Endothelial cell of umbilical vein (primary cell): Measurements from ENCODE around the gene PLXNB2. TPM values are rescaled to one million over a fixed set of nuclear protein-coding genes. Genes with fewer than 3 reads are reported as not detected.

ENCODE experiments used
- BruUV-seq: library from RNA; stranded (reverse); fragments of 400-500 nt; replicated peaks from 2 replicates; lab custom pipeline; 2021; lab: Mats Ljungman, UMichigan
- CTCF ChIA-PET: fragments of 300-600, 350-600 bp; sonication (Branson Sonifier 250); formaldehyde crosslinking; loops from one replicate; lab custom pipeline; 2021; ENCODE audit warnings: antibody characterized with exemption, inconsistent platforms; lab: Charles Lee
- POLR2A ChIA-PET: fragments of 300-600, 350-600 bp; sonication (Branson Sonifier 250); formaldehyde crosslinking; loops from one replicate; lab custom pipeline; 2021; ENCODE audit warnings: antibody characterized with exemption, inconsistent platforms; lab: Charles Lee
- DNase-seq: peaks from one replicate; pipeline ENCODE4 v3.0.0-alpha.2; 2011; ENCODE audit warnings: low read depth, low spot score
- FAIRE-seq: peaks from 2 replicates; lab custom pipeline; 2011; peaks lifted over from hg19 to GRCh38; lab: Jason Lieb, UNC
- H2AFZ ChIP-seq: 2 replicates; pipeline ENCODE4 v1.6.0; 2012; ENCODE audit warnings: low read depth, low read length, control low read depth, inconsistent platforms
- H3K27ac ChIP-seq: 2 replicates; pipeline ENCODE4 v1.5.1; 2011; ENCODE audit warnings: low read depth, mild to moderate bottlenecking, control low read depth, low read length, moderate library complexity; ENCODE audit not compliant: insufficient read depth
- H3K27me3 ChIP-seq, 2 experiments: 2 replicates each; pipeline versions ENCODE4 v1.6.0 to v1.6.1; 2011; ENCODE audit warnings: low read length in 2 of 2, mixed read lengths in 1 of 2; ENCODE audit not compliant: control insufficient read depth in 2 of 2, insufficient read depth in 2 of 2
- H3K36me3 ChIP-seq, 2 experiments: 2 replicates in 1 of 2; 3 replicates in 1 of 2; pipeline ENCODE4 v1.5.1; 2011; ENCODE audit warnings: low read length in 2 of 2, mild to moderate bottlenecking in 1 of 2, moderate library complexity in 1 of 2; ENCODE audit not compliant: control insufficient read depth in 2 of 2, insufficient read depth in 2 of 2; ENCODE audit errors: extremely low read depth in 1 of 2
- H3K4me1 ChIP-seq: 3 replicates; pipeline ENCODE4 v1.5.1; 2011; ENCODE audit warnings: mild to moderate bottlenecking, low read length; ENCODE audit not compliant: control insufficient read depth, insufficient read depth; ENCODE audit errors: extremely low read depth
- H3K4me2 ChIP-seq: 2 replicates; pipeline ENCODE4 v1.6.1; 2011; ENCODE audit warnings: low read length, control low read depth, mixed read lengths; ENCODE audit not compliant: insufficient read depth
- H3K4me3 ChIP-seq, 3 experiments: fragments of 200-600 bp in 1 of 3; sonication (generic), shearing (Covaris generic) in 1 of 3; replicated peaks in 1 of 3; 2 replicates each; pipeline ENCODE4 v1.5.1; 2011 to 2016; ENCODE audit warnings: control low read depth in 3 of 3, low read length in 3 of 3, mild to moderate bottlenecking in 2 of 3, inconsistent platforms in 1 of 3, low read depth in 1 of 3, moderate library complexity in 1 of 3; ENCODE audit not compliant: insufficient read depth in 1 of 3
- H3K79me2 ChIP-seq: 2 replicates; pipeline ENCODE4 v1.6.0; 2012; ENCODE audit warnings: low read length, inconsistent platforms; ENCODE audit not compliant: control insufficient read depth, insufficient read depth
- H3K9ac ChIP-seq: replicated peaks from 2 replicates; pipeline ENCODE3; 2011; ENCODE audit warnings: low read length, control low read depth; ENCODE audit not compliant: insufficient read depth; ENCODE audit errors: extremely low read depth
- H3K9me1 ChIP-seq: replicated peaks from 3 replicates; pipeline ENCODE4 v1.6.0; 2011; ENCODE audit warnings: mild to moderate bottlenecking, low read length; ENCODE audit not compliant: control insufficient read depth, insufficient read depth; ENCODE audit errors: extremely low read depth
- H3K9me3 ChIP-seq: replicated peaks from 2 replicates; pipeline ENCODE4 v1.5.1; 2012; ENCODE audit warnings: low read length, inconsistent platforms; ENCODE audit not compliant: control insufficient read depth, insufficient read depth
- H4K20me1 ChIP-seq: replicated peaks from 2 replicates; pipeline ENCODE3; 2011; ENCODE audit warnings: mild to moderate bottlenecking, low read length; ENCODE audit not compliant: control insufficient read depth, insufficient read depth; ENCODE audit errors: extremely low read depth
- EZH2 ChIP-seq: IDR thresholded peaks from 2 replicates; pipeline ENCODE4 v1.6.1; 2012; ENCODE audit warnings: borderline replicate concordance, low read depth, mild to moderate bottlenecking, moderate library complexity, low read length, inconsistent platforms; ENCODE audit not compliant: severe bottlenecking
- FOS ChIP-seq: IDR thresholded peaks from 2 replicates; pipeline ENCODE4 v1.6.1; 2011; ENCODE audit warnings: mild to moderate bottlenecking, low read length, moderate library complexity, borderline replicate concordance; ENCODE audit not compliant: insufficient read depth
- GATA2 ChIP-seq: IDR thresholded peaks from 2 replicates; pipeline ENCODE4 v1.7.0; 2011; ENCODE audit warnings: low read depth, mild to moderate bottlenecking, moderate library complexity, mixed read lengths, low read length; ENCODE audit not compliant: insufficient read length, insufficient read depth
- JUN ChIP-seq: IDR thresholded peaks from 2 replicates; pipeline ENCODE4 v1.6.1; 2011; ENCODE audit warnings: borderline replicate concordance, low read depth; ENCODE audit not compliant: insufficient read length, insufficient read depth
- MYC ChIP-seq: IDR thresholded peaks from one replicate; pipeline ENCODE4 v1.6.1; 2011; ENCODE audit warnings: mild to moderate bottlenecking, low read depth, low read length
- POLR2A ChIP-seq: IDR thresholded peaks from 2 replicates; pipeline ENCODE4 v1.6.1; 2012; ENCODE audit warnings: low read depth, mild to moderate bottlenecking, control low read depth, low read length
- POLR2AphosphoS5 ChIP-seq: IDR thresholded peaks from 2 replicates; pipeline ENCODE4 v1.6.1; 2012; ENCODE audit warnings: low read depth, mild to moderate bottlenecking, control low read depth, low read length, moderate library complexity; ENCODE audit not compliant: insufficient read depth
- dilution Hi-C: fragments of 300-500 bp; cut with MboI; formaldehyde crosslinking; loops from one replicate; pipeline ENCODE4 v1.15.0; 2019; ENCODE audit warnings: low sequenced_read_pairs; ENCODE audit not compliant: extremely low pct_ligation_motif_present
- intact Hi-C: fragments of 100-400 bp; cut with micrococcal nuclease; formaldehyde crosslinking; loops from one replicate; pipeline ENCODE4 v1.10.0; 2022
- polyA plus RNA-seq, 4 experiments: library from polyadenylated mRNA; depleted of rRNA in 3 of 4; stranded (reverse) in 3 of 4; unstranded in 1 of 4; fragments of >200 nt; gene quantifications; 2 replicates each; pipeline versions ENCODE4 v1.2.1 to v1.2.3, GENCODE V29; 2011 to 2012; ENCODE audit warnings: missing spikeins in 1 of 4
- total RNA-seq: library from RNA; stranded (reverse); gene quantifications from 2 replicates; pipeline ENCODE4 v1.2.3, GENCODE V29; 2021
- TF ChIP-seq, protein P1 (sequence below): IDR thresholded peaks from 2 replicates; pipeline ENCODE4 v1.6.1; 2011; ENCODE audit not compliant: insufficient read depth, insufficient read length
- TF ChIP-seq, protein P2 (sequence below), 2 donors: IDR thresholded peaks; 1 replicate in 1 of 2; 2 replicates in 1 of 2; pipeline ENCODE4 v1.5.1; 2011; ENCODE audit warnings: low read length in 2 of 2, mild to moderate bottlenecking in 2 of 2, moderate library complexity in 2 of 2, control low read depth in 1 of 2, inconsistent platforms in 1 of 2, low read depth in 1 of 2; ENCODE audit not compliant: insufficient read depth in 1 of 2; ENCODE audit errors: extremely low read depth in 1 of 2

PLXNB2 gene
- total and polyA plus RNA-seq, 2 donors (not counting 3 experiments of a cell fraction or from before 2014, with no cell fraction given): 82.3 to 139 TPM

DNA sequence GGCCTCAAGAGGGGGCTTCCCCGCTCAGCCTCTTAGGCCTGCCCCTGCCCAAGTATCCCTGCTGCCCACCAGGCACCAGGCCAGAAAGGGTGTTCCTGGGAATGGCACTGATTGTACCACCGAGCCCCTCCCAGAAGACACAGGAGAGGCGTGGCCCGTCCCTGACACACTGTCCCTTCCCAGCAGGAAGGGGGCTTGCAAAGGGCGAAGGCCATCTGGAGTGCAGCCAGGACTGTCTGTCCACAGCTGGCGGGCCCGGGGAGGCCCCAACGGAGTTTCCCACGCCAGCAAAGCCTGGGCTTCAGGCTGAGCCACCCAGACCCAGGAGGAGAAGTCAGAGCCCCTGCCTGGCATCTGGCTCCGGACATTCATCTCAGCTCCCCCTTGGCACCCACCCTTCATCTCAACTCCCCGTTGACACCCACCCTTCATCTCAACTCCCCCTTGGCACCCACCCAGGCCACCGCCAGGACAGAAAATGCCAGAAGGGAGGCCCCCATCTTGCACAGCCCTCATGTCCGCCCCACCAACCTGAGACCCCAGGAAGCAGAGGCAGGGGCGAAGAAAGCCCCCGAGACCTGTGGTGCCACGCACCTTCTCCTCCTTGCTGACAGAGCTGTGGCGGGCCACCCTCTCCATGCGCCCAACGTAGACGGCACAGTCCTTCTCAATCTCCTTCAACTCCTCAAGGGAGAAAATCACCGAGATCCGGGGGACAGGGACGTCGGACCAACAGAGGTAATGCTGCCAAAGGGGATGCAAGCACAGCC lies 82.1 kb downstream of the PLXNB2 start:
- H3K4me1 ChIP-seq: no peaks in the 10 kb centered on the region
- no TSS peak for BruUV-seq
- dilution Hi-C loops: no loop called here
- no peaks in the 10 kb centered on the region for H3K9me1 ChIP-seq
- H3K9me3 ChIP-seq: no peaks in the 10 kb centered on the region
- no peak overlapping the region for H3K4me3 ChIP-seq
- FAIRE-seq (no peak), DNase-seq (no peak)
- ChIA-PET CTCF (no interaction called here), POLR2A (no interaction called here)
- no peak overlapping the region for H3K9ac ChIP-seq
- no peak overlapping the region for H2AFZ ChIP-seq
- H3K79me2 ChIP-seq: no peaks in the 10 kb centered on the region
- no peaks in the 10 kb centered on the region for H4K20me1 ChIP-seq
- H3K27me3 ChIP-seq: no peaks in the 10 kb centered on the region
- intact Hi-C loops: no loop called here
- TF ChIP-seq POLR2A (no peak), FOS (no peak), MYC (no peak), EZH2 (no peak), JUN (no peak), GATA2 (no peak), POLR2AphosphoS5 (no peak)
- TF ChIP-seq, protein P1, sequence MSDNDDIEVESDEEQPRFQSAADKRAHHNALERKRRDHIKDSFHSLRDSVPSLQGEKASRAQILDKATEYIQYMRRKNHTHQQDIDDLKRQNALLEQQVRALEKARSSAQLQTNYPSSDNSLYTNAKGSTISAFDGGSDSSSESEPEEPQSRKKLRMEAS: no peak
- TF ChIP-seq, protein P2, sequence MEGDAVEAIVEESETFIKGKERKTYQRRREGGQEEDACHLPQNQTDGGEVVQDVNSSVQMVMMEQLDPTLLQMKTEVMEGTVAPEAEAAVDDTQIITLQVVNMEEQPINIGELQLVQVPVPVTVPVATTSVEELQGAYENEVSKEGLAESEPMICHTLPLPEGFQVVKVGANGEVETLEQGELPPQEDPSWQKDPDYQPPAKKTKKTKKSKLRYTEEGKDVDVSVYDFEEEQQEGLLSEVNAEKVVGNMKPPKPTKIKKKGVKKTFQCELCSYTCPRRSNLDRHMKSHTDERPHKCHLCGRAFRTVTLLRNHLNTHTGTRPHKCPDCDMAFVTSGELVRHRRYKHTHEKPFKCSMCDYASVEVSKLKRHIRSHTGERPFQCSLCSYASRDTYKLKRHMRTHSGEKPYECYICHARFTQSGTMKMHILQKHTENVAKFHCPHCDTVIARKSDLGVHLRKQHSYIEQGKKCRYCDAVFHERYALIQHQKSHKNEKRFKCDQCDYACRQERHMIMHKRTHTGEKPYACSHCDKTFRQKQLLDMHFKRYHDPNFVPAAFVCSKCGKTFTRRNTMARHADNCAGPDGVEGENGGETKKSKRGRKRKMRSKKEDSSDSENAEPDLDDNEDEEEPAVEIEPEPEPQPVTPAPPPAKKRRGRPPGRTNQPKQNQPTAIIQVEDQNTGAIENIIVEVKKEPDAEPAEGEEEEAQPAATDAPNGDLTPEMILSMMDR (IDR thresholded peaks at IDR 0.05; ENCODE audit: extremely low read depth in 1 of 2, insufficient read depth in 1 of 2, low read depth in 1 of 2, low read length in 2 of 2): no peak
- peaks cover 3 to 47% of the 10 kb centered on the region in 2 experiments for H3K36me3 ChIP-seq
- H3K27ac ChIP-seq: no peak overlapping the region
- no peak overlapping the region for H3K4me2 ChIP-seq

Other genes starting within 250 kb of the PLXNB2 start
- gene TTLL8, start 249.3 kb downstream of the PLXNB2 start, total RNA-seq: not detected in 2 replicates
- not detected in 2 replicates for gene TTLL8, start 249.3 kb downstream of the PLXNB2 start, polyA plus RNA-seq
- gene MLC1, start 222.2 kb downstream of the PLXNB2 start, total RNA-seq: not detected in 2 replicates
- not detected in 2 replicates for gene MLC1, start 222.2 kb downstream of the PLXNB2 start, polyA plus RNA-seq
- gene MOV10L1, start 217.6 kb downstream of the PLXNB2 start, total RNA-seq: 35.4 and 37.6 TPM in 2 replicates
- 27.6 and 32.0 TPM in 2 replicates for gene MOV10L1, start 217.6 kb downstream of the PLXNB2 start, polyA plus RNA-seq
- gene PANX2, start 136.9 kb downstream of the PLXNB2 start, total RNA-seq: 5.1 and 5.2 TPM in 2 replicates
- gene PANX2, start 136.9 kb downstream of the PLXNB2 start, polyA plus RNA-seq: 2.5 and 3.1 TPM in 2 replicates
- gene TRABD, start 121.7 kb downstream of the PLXNB2 start, total RNA-seq: 46.8 and 48.9 TPM in 2 replicates
- 48.4 and 58.2 TPM in 2 replicates for gene TRABD, start 121.7 kb downstream of the PLXNB2 start, polyA plus RNA-seq
- gene SELENOO, start 106.6 kb downstream of the PLXNB2 start, total RNA-seq: 24.1 and 28.0 TPM in 2 replicates
- 37.5 and 45.8 TPM in 2 replicates for gene SELENOO, start 106.6 kb downstream of the PLXNB2 start, polyA plus RNA-seq
- gene TUBGCP6, start 62.6 kb downstream of the PLXNB2 start, total RNA-seq: 41.5 and 45.3 TPM in 2 replicates
- gene TUBGCP6, start 62.6 kb downstream of the PLXNB2 start, polyA plus RNA-seq: 33.1 and 42.7 TPM in 2 replicates
- 42.4 and 47.0 TPM in 2 replicates for gene HDAC10, start 56.4 kb downstream of the PLXNB2 start, total RNA-seq
- 32.6 and 38.3 TPM in 2 replicates for gene HDAC10, start 56.4 kb downstream of the PLXNB2 start, polyA plus RNA-seq
- gene MAPK12, start 46.0 kb downstream of the PLXNB2 start, total RNA-seq: 67.9 and 72.3 TPM in 2 replicates
- 86.8 and 90.2 TPM in 2 replicates for gene MAPK12, start 46.0 kb downstream of the PLXNB2 start, polyA plus RNA-seq
- gene MAPK11, start 37.3 kb downstream of the PLXNB2 start, total RNA-seq: 26.3 and 29.4 TPM in 2 replicates
- 22.8 and 30.2 TPM in 2 replicates for gene MAPK11, start 37.3 kb downstream of the PLXNB2 start, polyA plus RNA-seq
- gene DENND6B, start 19.4 kb upstream of the PLXNB2 start, total RNA-seq: 2.9 and 5.9 TPM in 2 replicates
- 4.1 and 6.5 TPM in 2 replicates for gene DENND6B, start 19.4 kb upstream of the PLXNB2 start, polyA plus RNA-seq
- 46.4 and 54.6 TPM in 2 replicates for gene PPP6R2, start 35.7 kb upstream of the PLXNB2 start, total RNA-seq
- gene PPP6R2, start 35.7 kb upstream of the PLXNB2 start, polyA plus RNA-seq: 38.6 and 41.2 TPM in 2 replicates
- 67.2 and 68.6 TPM in 2 replicates for gene SBF1, start 167.4 kb upstream of the PLXNB2 start, total RNA-seq
- gene SBF1, start 167.4 kb upstream of the PLXNB2 start, polyA plus RNA-seq: 36.3 and 40.0 TPM in 2 replicates
- gene ADM2, start 173.9 kb upstream of the PLXNB2 start, total RNA-seq: 0.69 and 1.5 TPM in 2 replicates
- gene ADM2, start 173.9 kb upstream of the PLXNB2 start, polyA plus RNA-seq: 0.28 and 0.43 TPM in 2 replicates
- not detected in 2 replicates for gene MIOX, start 179.2 kb upstream of the PLXNB2 start, total RNA-seq
- gene MIOX, start 179.2 kb upstream of the PLXNB2 start, polyA plus RNA-seq: not detected in 2 replicates
- 89.7 and 94.8 TPM in 2 replicates for gene LMF2, start 200.1 kb upstream of the PLXNB2 start, total RNA-seq
- 112 and 190 TPM in 2 replicates for gene LMF2, start 200.1 kb upstream of the PLXNB2 start, polyA plus RNA-seq
- 42.4 and 43.1 TPM in 2 replicates for gene NCAPH2, start 200.6 kb upstream of the PLXNB2 start, total RNA-seq
- 34.8 and 43.2 TPM in 2 replicates for gene NCAPH2, start 200.6 kb upstream of the PLXNB2 start, polyA plus RNA-seq
- gene SCO2, start 218.0 kb upstream of the PLXNB2 start, total RNA-seq: 3.2 and 3.7 TPM in 2 replicates
- gene SCO2, start 218.0 kb upstream of the PLXNB2 start, polyA plus RNA-seq: 3.1 and 3.5 TPM in 2 replicates
- 2.1 and 2.4 TPM in 2 replicates for gene TYMP, start 222.4 kb upstream of the PLXNB2 start, total RNA-seq
- gene TYMP, start 222.4 kb upstream of the PLXNB2 start, polyA plus RNA-seq: 2.0 and 2.9 TPM in 2 replicates
- not detected in 2 replicates for gene KLHDC7B, start 238.3 kb upstream of the PLXNB2 start, total RNA-seq
- gene KLHDC7B, start 238.3 kb upstream of the PLXNB2 start, polyA plus RNA-seq: not detected in 2 replicates